K562 (cell line): Measurements from ENCODE around the gene COX14. TPM values are rescaled to one million over a fixed set of nuclear protein-coding genes. Genes with fewer than 3 reads are reported as not detected.

Experiments used
- ATAC-seq: fragments of 200-7000 bp; cut with Tn5 transposase; 3 replicates; pipeline ENCODE4 v1.9.1; 2020; ENCODE audit warnings: moderate library complexity
- BruUV-seq: library from RNA; stranded (reverse); fragments of 400-500 nt; replicated peaks from 2 replicates; lab custom pipeline; 2021; lab: Mats Ljungman, UMichigan
- CTCF ChIA-PET: fragments of 300-600 bp; formaldehyde crosslinking; extraction: SDS; loops from one replicate; lab custom pipeline; 2021; ENCODE audit warnings: low intra/inter-chr PET ratio; lab: Yijun Ruan, JAX
- POLR2A ChIA-PET: fragments of 300-600, 350-650 bp; sonication (Branson Sonifier 250); formaldehyde crosslinking; extraction: SDS; loops from one replicate; lab custom pipeline; 2021; ENCODE audit warnings: antibody characterized with exemption, inconsistent platforms; lab: Yijun Ruan, JAX
- DNase-seq, 4 experiments: peaks; one replicate each; pipeline versions ENCODE4 v3.0.0 to v3.0.0-alpha.2; 2011 to 2018; ENCODE audit warnings: low spot score in 3 of 4, mixed read lengths in 3 of 4; ENCODE audit errors: extremely low read depth in 1 of 4
- FAIRE-seq: peaks from 2 replicates; lab custom pipeline; 2011; peaks lifted over from hg19 to GRCh38; lab: Jason Lieb, UNC
- H2AFZ ChIP-seq: 2 replicates; pipeline ENCODE4 v1.6.0; 2011; ENCODE audit warnings: low read depth, low read length, control low read depth, inconsistent platforms
- H3K27ac ChIP-seq: fragments of 200-600 bp; 3 replicates; pipeline ENCODE4 v1.8.0; 2011; ENCODE audit warnings: low read depth, mild to moderate bottlenecking, control low read depth, inconsistent platforms, low read length, moderate library complexity, mixed read lengths; ENCODE audit errors: extremely low read depth
- H3K27me3 ChIP-seq, 2 experiments: fragments of 300-600 bp in 1 of 2; 2 replicates in 1 of 2; 3 replicates in 1 of 2; pipeline versions ENCODE4 v1.6.0 to v1.8.0; 2011; ENCODE audit warnings: inconsistent platforms in 2 of 2, low read length in 2 of 2, mild to moderate bottlenecking in 1 of 2, mixed read lengths in 1 of 2, moderate library complexity in 1 of 2; ENCODE audit not compliant: control insufficient read depth in 2 of 2, insufficient read depth in 2 of 2
- H3K36me3 ChIP-seq: fragments of 300-600 bp; 3 replicates; pipeline ENCODE4 v1.8.0; 2011; ENCODE audit warnings: mild to moderate bottlenecking, low read length, inconsistent platforms; ENCODE audit not compliant: control insufficient read depth, insufficient read depth
- H3K4me1 ChIP-seq, 2 experiments: fragments of 200-600 bp in 1 of 2; replicated peaks in 1 of 2; 2 replicates in 1 of 2; 3 replicates in 1 of 2; pipeline versions ENCODE4 v1.5.1 to v1.8.0; 2011; ENCODE audit warnings: inconsistent platforms in 2 of 2, low read length in 2 of 2, mild to moderate bottlenecking in 1 of 2, mixed read lengths in 1 of 2, moderate library complexity in 1 of 2; ENCODE audit not compliant: control insufficient read depth in 2 of 2, insufficient read depth in 2 of 2
- H3K4me2 ChIP-seq: 2 replicates; pipeline ENCODE4 v1.6.1; 2011; ENCODE audit warnings: low read length, control low read depth, inconsistent platforms, mixed read lengths; ENCODE audit not compliant: insufficient read depth
- H3K4me3 ChIP-seq: fragments of 200-600 bp; sonication (generic), shearing (Covaris generic); 2 replicates; pipeline ENCODE4 v1.5.1; 2016; ENCODE audit warnings: control low read depth, inconsistent platforms
- H3K79me2 ChIP-seq: fragments of 200-600 bp; 3 replicates; pipeline ENCODE4 v1.8.0; 2011; ENCODE audit warnings: low read length, inconsistent platforms; ENCODE audit not compliant: control insufficient read depth, insufficient read depth
- H3K9ac ChIP-seq, 2 experiments: 2 replicates each; pipeline versions ENCODE4 v1.6.0 to v1.6.1; 2011; ENCODE audit warnings: low read depth in 2 of 2, low read length in 2 of 2, control low read depth in 1 of 2, inconsistent platforms in 1 of 2, mild to moderate bottlenecking in 1 of 2, mixed read lengths in 1 of 2; ENCODE audit not compliant: insufficient read depth in 1 of 2
- H3K9me1 ChIP-seq: one replicate; pipeline ENCODE4 v1.6.0; 2011; ENCODE audit warnings: inconsistent platforms, mild to moderate bottlenecking, low read length, moderate library complexity; ENCODE audit not compliant: control insufficient read depth, insufficient read depth
- H3K9me3 ChIP-seq: replicated peaks from 2 replicates; pipeline ENCODE4 v1.5.1; 2011; ENCODE audit warnings: low read depth, low read length, inconsistent platforms; ENCODE audit not compliant: control insufficient read depth, insufficient read depth
- H4K20me1 ChIP-seq: replicated peaks from 2 replicates; pipeline ENCODE4 v1.6.1; 2011; ENCODE audit warnings: low read length, inconsistent platforms, mixed read lengths; ENCODE audit not compliant: control insufficient read depth, insufficient read depth
- MAFF ChIP-seq: IDR thresholded peaks from 2 replicates; pipeline ENCODE4 v1.6.1; 2012; ENCODE audit warnings: low read length, improper control_type of control experiment
- POLR2H ChIP-seq: IDR thresholded peaks from 2 replicates; pipeline ENCODE4 v1.6.1; 2016; ENCODE audit warnings: missing genetic modification characterization, low read depth, mild to moderate bottlenecking, control low read depth, missing compliant biosample characterization, moderate library complexity
- POLR3A ChIP-seq: IDR thresholded peaks from 2 replicates; pipeline ENCODE4 v1.6.1; 2011; ENCODE audit warnings: borderline replicate concordance, mild to moderate bottlenecking, moderate library complexity; ENCODE audit not compliant: insufficient read length, insufficient read depth; ENCODE audit errors: extremely low read depth
- RCOR1 ChIP-seq, 2 experiments: IDR thresholded peaks; 2 replicates each; pipeline ENCODE4 v1.6.1; 2012; ENCODE audit warnings: low read depth in 2 of 2, low read length in 2 of 2, borderline replicate concordance in 1 of 2, improper control_type of control experiment in 1 of 2
- ZNF785 ChIP-seq: fragments of 250-450 bp; sonication (Bioruptor Pico); IDR thresholded peaks from 2 replicates; pipeline ENCODE4 v1.4.0; 2020; ENCODE audit warnings: mild to moderate bottlenecking
- WGBS: fragments of 100-300 bp; shearing (Covaris generic); methylation state at CpG from one replicate; pipeline ENCODE4 v1.1.6; 2016; ENCODE audit warnings: low coverage, mixed read lengths; ENCODE audit not compliant: insufficient coverage; ENCODE audit errors: missing lambda C conversion rate; 5-methylcytosine and 5-hydroxymethylcytosine counted together
- in situ Hi-C: fragments of 300-500 bp; cut with MboI; formaldehyde crosslinking; loops from 4 replicates; pipeline ENCODE4 v1.15.0; 2018; ENCODE audit warnings: inconsistent platforms, mixed read lengths
- intact Hi-C: fragments of 100-400 bp; cut with micrococcal nuclease; formaldehyde crosslinking; loops from 2 replicates; pipeline ENCODE4 v1.14.2; 2022
- polyA plus RNA-seq, 8 experiments: library from polyadenylated mRNA; depleted of rRNA in 4 of 8; stranded (reverse) in 5 of 8; unstranded in 3 of 8; fragments of >200 nt; fragmentation: Nextera tagmentation in 2 of 8; fragmentation: Illumina TruSeq in 1 of 8; extraction: Ambion mirVana in 2 of 8; extraction: Trizol in 1 of 8; gene quantifications; 2 replicates each; pipeline versions ENCODE4 v1.2.1 to v1.2.3, GENCODE V29; 2011 to 2014; ENCODE audit warnings: inconsistent platforms in 1 of 8, missing spikeins in 1 of 8
- total RNA-seq, 7 experiments: library from RNA; depleted of rRNA in 6 of 7; stranded (reverse); fragments of >200 nt in 6 of 7; fragmentation: Illumina TruSeq in 2 of 7; extraction: Trizol in 2 of 7; gene quantifications; 2 replicates each; pipeline versions ENCODE4 v1.2.1 to v1.2.3, GENCODE V29; 2011 to 2021; ENCODE audit warnings: low replicate concordance in 1 of 7
- TF ChIP-seq, protein P1 (sequence below): sonication (generic); formaldehyde crosslinking; IDR thresholded peaks from 2 replicates; pipeline ENCODE4 v1.8.1; 2023; ENCODE audit warnings: mild to moderate bottlenecking, missing genetic modification reagents, moderate library complexity

COX14 gene
- total and polyA plus RNA-seq, 9 of the 15 experiments (the other 6 are each of a cell fraction or from before 2014, with no cell fraction given), result 44.4 to 269 (median 53.4) TPM

DNA sequence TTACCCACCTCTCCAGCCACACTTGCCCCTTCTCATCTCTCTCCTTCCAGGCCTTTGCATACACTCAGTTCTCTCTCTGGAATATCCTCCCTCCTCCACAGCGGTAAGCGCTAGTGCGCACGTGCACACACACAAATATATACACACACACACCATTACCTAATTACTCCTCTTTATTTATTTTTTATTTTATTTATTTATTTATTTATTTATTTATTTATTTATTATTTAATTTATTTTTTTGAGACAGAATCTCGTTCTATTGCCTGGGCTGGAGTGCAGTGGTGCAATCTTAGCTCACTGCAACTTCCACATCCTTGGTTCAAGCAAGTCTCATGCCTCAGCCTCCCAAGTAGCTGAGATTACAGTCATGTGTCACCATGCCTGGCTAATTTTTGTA is 43.0 kb upstream of the COX14 start:
- ATAC-seq (no peak), FAIRE-seq (no peak), DNase-seq (no peak)
- Histone ChIP-seq H3K4me3 (no peak overlapping the region), H3K9me3 (no peaks in the 10 kb centered on the region), H3K36me3 (no peaks in the 10 kb centered on the region), H3K27me3 (peaks cover 3 to 28% of the 10 kb centered on the region in 2 experiments; a peak in 4 of 5 replicates), H2AFZ (no peak overlapping the region), H3K27ac (no peak overlapping the region), H3K4me2 (no peak overlapping the region), H4K20me1 (no peaks in the 10 kb centered on the region), H3K9me1 (peaks cover 4% of the 10 kb centered on the region), H3K4me1 (peaks cover 22 to 25% of the 10 kb centered on the region in 2 experiments; a peak in 4 of 5 replicates), H3K9ac (no peak overlapping the region), H3K79me2 (no peaks in the 10 kb centered on the region)
- TF ChIP-seq RCOR1 (IDR thresholded peaks at IDR 0.05; ENCODE audit: borderline replicate concordance in 1 of 2, low read depth in 2 of 2, low read length in 2 of 2), result no peak
- no peak for TF ChIP-seq ZNF785 (CRISPR knock-in tag)
- TF ChIP-seq MAFF, result no peak
- TF ChIP-seq POLR2H, result no peak
- TF ChIP-seq, protein P1, sequence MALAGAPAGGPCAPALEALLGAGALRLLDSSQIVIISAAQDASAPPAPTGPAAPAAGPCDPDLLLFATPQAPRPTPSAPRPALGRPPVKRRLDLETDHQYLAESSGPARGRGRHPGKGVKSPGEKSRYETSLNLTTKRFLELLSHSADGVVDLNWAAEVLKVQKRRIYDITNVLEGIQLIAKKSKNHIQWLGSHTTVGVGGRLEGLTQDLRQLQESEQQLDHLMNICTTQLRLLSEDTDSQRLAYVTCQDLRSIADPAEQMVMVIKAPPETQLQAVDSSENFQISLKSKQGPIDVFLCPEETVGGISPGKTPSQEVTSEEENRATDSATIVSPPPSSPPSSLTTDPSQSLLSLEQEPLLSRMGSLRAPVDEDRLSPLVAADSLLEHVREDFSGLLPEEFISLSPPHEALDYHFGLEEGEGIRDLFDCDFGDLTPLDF (CRISPR knock-in tag), result no peak
- no peak for TF ChIP-seq POLR3A
- in situ Hi-C loops (loop anchor here (5.0 kb wide), 2 partner anchors 97 to 202 kb away; partner anchors contain the start of gene AQP6), intact Hi-C loops (no loop called here)
- WGBS, result 64% methylated on average over 5 of the region's 5 CpGs
- ChIA-PET CTCF (interaction anchor here (3.0 to 3.2 kb wide), 2 partner anchors 29 to 101 kb away, joined by 22 to 43 read pairs; no protein-coding TSS in a partner anchor), POLR2A (interaction anchor here (1.4 to 2.1 kb wide), 2 partner anchors 10 to 13 kb away, joined by 3 to 5 read pairs; no protein-coding TSS in a partner anchor)
- BruUV-seq, result no TSS peak
